CD4-positive, alpha-beta T cell (primary cell): Measurements from ENCODE around the gene IFNGR2. TPM values are rescaled to one million over a fixed set of nuclear protein-coding genes. Genes with fewer than 3 reads are reported as not detected.
A peak's percentile ranks its signal among the peaks of the same experiment; 100 is the strongest.

Source experiments
- ATAC-seq: fragments of 200-7000 bp; cut with Tn5 transposase; one replicate; pipeline ENCODE4 v1.10.0; 2022; ENCODE audit warnings: mild to moderate bottlenecking; ENCODE audit not compliant: poor library complexity
- CTCF ChIA-PET: fragments of 350-600 bp; sonication (Branson Sonifier 250); formaldehyde crosslinking; loops from one replicate; lab custom pipeline; 2021; ENCODE audit warnings: antibody characterized with exemption, inconsistent platforms; lab: Charles Lee
- POLR2A ChIA-PET: fragments of 350-600 bp; sonication (Branson Sonifier 250); formaldehyde crosslinking; loops from one replicate; lab custom pipeline; 2021; ENCODE audit warnings: antibody characterized with exemption, inconsistent platforms; lab: Charles Lee
- DNase-seq, 14 experiments: peaks; one replicate each; pipeline ENCODE4 v3.0.0-alpha.2; 2013 to 2020; ENCODE audit warnings: mixed read lengths in 2 of 14
- H3K27ac ChIP-seq, 2 donors: one replicate each; pipeline versions ENCODE4 v1.5.1 to v1.7.0; 2013; ENCODE audit warnings: low read length in 2 of 2, low read depth in 1 of 2, mild to moderate bottlenecking in 1 of 2
- H3K27me3 ChIP-seq, 2 experiments: 1 replicate in 1 of 2; 2 replicates in 1 of 2; pipeline versions ENCODE4 v1.6.1 to v1.7.0; 2013; ENCODE audit warnings: low read length in 2 of 2, control low read depth in 1 of 2, mild to moderate bottlenecking in 1 of 2, moderate library complexity in 1 of 2; ENCODE audit not compliant: insufficient read depth in 2 of 2, control insufficient read depth in 1 of 2
- H3K36me3 ChIP-seq: one replicate; pipeline ENCODE4 v1.6.1; 2013; ENCODE audit warnings: low read length, control low read depth; ENCODE audit not compliant: insufficient read depth
- H3K4me1 ChIP-seq: one replicate; pipeline ENCODE4 v1.6.1; 2013; ENCODE audit warnings: low read length, control low read depth; ENCODE audit not compliant: insufficient read depth
- H3K4me3 ChIP-seq: one replicate; pipeline ENCODE4 v1.5.1; 2013; ENCODE audit warnings: mild to moderate bottlenecking, low read length, moderate library complexity
- H3K9me3 ChIP-seq, 2 experiments: 1 replicate in 1 of 2; 2 replicates in 1 of 2; pipeline versions ENCODE4 v1.6.1 to v1.7.0; 2013; ENCODE audit warnings: low read length in 2 of 2, mild to moderate bottlenecking in 2 of 2, control low read depth in 1 of 2, moderate library complexity in 1 of 2; ENCODE audit not compliant: control insufficient read depth in 1 of 2, insufficient read depth in 1 of 2
- H3K27ac Mint-ChIP-seq: one replicate; pipeline ENCODE4 v1.8.0; 2020; ENCODE audit warnings: mixed read lengths
- H3K27me3 Mint-ChIP-seq: one replicate; pipeline ENCODE4 v1.8.0; 2021; ENCODE audit warnings: mixed read lengths
- H3K36me3 Mint-ChIP-seq: one replicate; pipeline ENCODE4 v1.8.0; 2021; ENCODE audit warnings: low read depth, mixed read lengths
- H3K4me1 Mint-ChIP-seq: one replicate; pipeline ENCODE4 v1.8.0; 2021; ENCODE audit warnings: low read depth, mixed read lengths
- H3K4me3 Mint-ChIP-seq: one replicate; pipeline ENCODE4 v1.8.0; 2020; ENCODE audit warnings: mild to moderate bottlenecking, mixed read lengths
- H3K9me3 Mint-ChIP-seq: one replicate; pipeline ENCODE4 v1.8.0; 2020; ENCODE audit warnings: mixed read lengths
- CTCF ChIP-seq: fragments of 200-600 bp; IDR thresholded peaks from one replicate; pipeline ENCODE4 v1.8.0; 2022; ENCODE audit warnings: antibody characterized with exemption, mild to moderate bottlenecking
- intact Hi-C, 2 experiments: fragments of 100-400 bp; cut with DNase I in 1 of 2; cut with micrococcal nuclease in 1 of 2; formaldehyde crosslinking; loops; one replicate each; pipeline versions ENCODE4 v1.15.1 to v1.9.0; 2023 to 2025; cut with DNase I, micrococcal nuclease
- total RNA-seq, 174 experiments: library from RNA in 2 of 174; stranded (reverse) in 2 of 174; gene quantifications; one replicate each; pipeline ENCODE4 v1.2.3 and lab custom pipeline; 2021 to 2026

Gene IFNGR2
- total RNA-seq, 2 experiments from 2014 or later = 14.6 to 17.7 TPM

DNA sequence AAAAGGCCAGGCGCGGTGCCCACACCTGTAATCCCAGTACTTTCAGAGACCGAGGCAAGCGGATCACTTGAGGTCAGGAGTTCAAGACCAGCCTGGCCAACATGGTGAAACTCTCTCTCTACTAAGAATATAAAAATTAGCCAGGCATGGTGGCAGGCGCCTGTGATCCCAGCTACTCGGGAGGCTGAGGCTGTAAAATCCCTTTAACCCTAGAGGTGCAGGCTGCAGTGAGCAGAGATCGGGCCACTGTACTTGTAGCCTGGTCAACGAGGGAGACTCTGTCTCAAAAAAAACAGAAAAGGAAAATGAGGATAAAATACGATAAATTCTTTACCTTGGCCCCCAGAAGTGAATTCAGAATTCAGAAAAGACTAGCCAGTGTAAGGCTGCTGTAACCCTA is 75.0 kb downstream of the IFNGR2 start:
- ChIA-PET CTCF (interaction anchor here (1.7 kb wide), 1 partner anchor 128 kb away, joined by 5 read pairs; no protein-coding TSS in a partner anchor), POLR2A (interaction anchor here (2.6 to 4.7 kb wide), 2 partner anchors 12 to 127 kb away, joined by 15 to 197 read pairs; partner anchors contain the start of gene DNAJC28)
- peak overlapping the region; percentile 87 for H3K4me3 Mint-ChIP-seq
- Histone ChIP-seq H3K27me3 (no peaks in the 10 kb centered on the region), H3K9me3 (no peaks in the 10 kb centered on the region), H3K36me3 (no peaks in the 10 kb centered on the region), H3K4me3 (peak overlapping the region; percentile 88), H3K4me1 (peaks cover 22% of the 10 kb centered on the region), H3K27ac (no peak overlapping the region)
- intact Hi-C loops = loop anchor here in 1 of 2 experiments (5.0 kb wide), 1 partner anchor 706 kb away; the partner anchor contains the start of gene PAXBP1
- H3K27ac Mint-ChIP-seq = peak overlapping the region; percentile 96
- H3K4me1 Mint-ChIP-seq = peaks cover 25% of the 10 kb centered on the region
- ATAC-seq (no peak), DNase-seq (no peak)
- H3K9me3 Mint-ChIP-seq = no peaks in the 10 kb centered on the region
- H3K27me3 Mint-ChIP-seq = no peaks in the 10 kb centered on the region
- peaks cover 12% of the 10 kb centered on the region for H3K36me3 Mint-ChIP-seq
- TF ChIP-seq CTCF = no peak

- H3K9me3 Mint-ChIP-seq = no peaks in the 10 kb centered on the region
- peaks cover 19% of the 10 kb centered on the region for H3K4me1 Mint-ChIP-seq
- H3K27me3 ChIP-seq = no peaks in the 10 kb centered on the region
- H3K4me3 ChIP-seq = peak overlapping the region; percentile 88
- H3K27ac ChIP-seq = peak overlapping the region; percentile 80 to 90
- no peaks in the 10 kb centered on the region for H3K9me3 ChIP-seq
- CTCF ChIA-PET = interaction anchor here (0.9 to 4.6 kb wide), 11 partner anchors 11 to 867 kb away, joined by 3 to 46 read pairs (median 4); partner anchors contain the start of genes CFAP298, DNAJC28, GART and IFNAR1
- TF ChIP-seq CTCF = peak; percentile 17
- peak; percentile 7 for ATAC-seq
- no peaks in the 10 kb centered on the region for H3K27me3 Mint-ChIP-seq
- peak; percentile 9 to 74 (median 32) for DNase-seq
- POLR2A ChIA-PET = interaction anchor here (0.7 to 4.7 kb wide), 33 partner anchors 10 to 1067 kb away, joined by 3 to 197 read pairs (median 5); partner anchors contain the start of genes CFAP298, DNAJC28, DONSON and EVA1C
- H3K36me3 Mint-ChIP-seq = peaks cover 5% of the 10 kb centered on the region
- peaks cover 22% of the 10 kb centered on the region for H3K4me1 ChIP-seq
- H3K36me3 ChIP-seq = no peaks in the 10 kb centered on the region
- intact Hi-C loops = loop anchor here (1.0 to 5.0 kb wide), 3 partner anchors 63 to 707 kb away; partner anchors contain the start of genes GART (in 1 of the 2) and PAXBP1 (in 1 of the 2)
- H3K27ac Mint-ChIP-seq = peak overlapping the region; percentile 96
- peak overlapping the region; percentile 87 for H3K4me3 Mint-ChIP-seq
These were observed 75.9 kb downstream of the IFNGR2 start for GRCh38 chr21:33478935-33479678.

DNA sequence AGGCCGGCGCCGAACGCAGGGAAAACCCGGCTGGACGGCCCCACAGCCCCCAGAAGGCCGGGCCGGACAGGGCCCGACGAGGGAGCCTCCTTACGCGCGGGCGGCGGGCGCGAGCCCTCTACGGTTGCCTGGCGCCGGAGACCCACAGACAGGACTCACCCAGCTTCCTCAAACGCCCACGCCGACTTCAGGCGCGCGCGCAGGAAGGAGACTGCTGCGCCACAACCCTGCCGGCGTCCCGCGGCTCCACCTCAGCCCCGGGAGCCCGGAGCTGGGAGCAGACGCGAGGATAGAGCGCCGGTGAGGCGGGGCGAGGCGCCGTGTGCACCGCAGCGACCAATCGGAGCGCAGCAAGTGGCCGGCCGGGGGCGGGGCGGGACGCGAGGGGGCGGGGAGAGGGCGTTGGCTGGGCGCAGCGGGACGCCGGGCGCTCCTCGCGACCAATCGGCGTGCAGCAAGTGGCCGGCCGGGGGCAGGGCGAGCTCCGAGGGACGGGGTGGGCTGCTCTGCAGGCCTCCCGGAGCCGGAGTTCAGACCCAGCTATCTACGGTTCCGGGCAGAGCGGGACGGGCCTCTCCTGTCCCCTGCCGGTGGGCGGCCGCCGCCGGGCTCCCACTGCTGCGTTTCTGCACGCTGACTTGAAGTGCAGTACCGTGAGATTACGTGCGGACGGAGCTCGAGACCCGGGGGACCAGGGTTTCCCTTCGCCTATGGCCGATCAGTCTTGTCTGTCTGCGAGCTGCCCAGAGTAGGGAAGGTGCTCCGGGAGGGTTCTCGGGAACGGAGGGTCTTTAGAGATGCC is 76.7 kb downstream of the IFNGR2 start, which contains the start of gene TMEM50B:
TSS of gene TMEM50B (minus strand) at position 296 of the 802 bp plus-strand sequence. CDS start 11,089 bp downstream, outside the sequence.
- peaks cover 22% of the 10 kb centered on the region for H3K4me1 ChIP-seq
- Mint-ChIP-seq H3K4me3 (peak within 1 kb of the TSS; percentile 89), H3K27me3 (no peaks in the 10 kb centered on the region), H3K9me3 (no peaks in the 10 kb centered on the region), H3K27ac (peak within 1 kb of the TSS; percentile 96), H3K36me3 (peaks cover 4% of the 10 kb centered on the region), H3K4me1 (peaks cover 19% of the 10 kb centered on the region)
- ATAC-seq = peak; percentile 89
- POLR2A ChIA-PET = interaction anchor here (0.6 to 4.7 kb wide), 40 partner anchors 10 to 1068 kb away, joined by 3 to 197 read pairs (median 4); partner anchors contain the start of genes CFAP298, DNAJC28, DONSON and EVA1C
- intact Hi-C loops = loop anchor here (1.0 to 10.0 kb wide), 8 partner anchors 8 to 1085 kb away; partner anchors contain the start of genes GART (in 2 of the 2), DNAJC28 (in 1 of the 2), PAXBP1 (in 1 of the 2) and SON (in 1 of the 2)
- peak; percentile 91 to 99 (median 96) for DNase-seq
- H3K27ac ChIP-seq = peak within 1 kb of the TSS; percentile 80 to 90
- H3K27me3 ChIP-seq = no peaks in the 10 kb centered on the region
- H3K4me3 ChIP-seq = peak within 1 kb of the TSS; percentile 88
- H3K9me3 ChIP-seq = no peaks in the 10 kb centered on the region
- no peaks in the 10 kb centered on the region for H3K36me3 ChIP-seq
- CTCF ChIA-PET = interaction anchor here (0.7 to 4.6 kb wide), 15 partner anchors 11 to 868 kb away, joined by 3 to 46 read pairs (median 4); partner anchors contain the start of genes CFAP298, DNAJC28, DONSON and GART
- TF ChIP-seq CTCF = peak; percentile 0
